SU-DHL-6 (cell line): ENCODE data around the gene EPHB6.
A peak's percentile ranks its signal among the peaks of the same experiment; 100 is the strongest.

Experiments
- H2AFZ ChIP-seq: fragments of 200-600 bp; sonication (generic); 2 replicates; pipeline ENCODE4 v1.6.1; 2014; ENCODE audit warnings: low read depth, mild to moderate bottlenecking, moderate library complexity, mixed read lengths, antibody characterized with exemption, low read length; ENCODE audit not compliant: severe bottlenecking
- H3F3A ChIP-seq: fragments of 200-600 bp; shearing (Covaris generic); 2 replicates; pipeline ENCODE4 v1.6.0; 2016; ENCODE audit warnings: antibody characterized with exemption, mild to moderate bottlenecking; ENCODE audit not compliant: insufficient read depth
- H3K27ac ChIP-seq: fragments of 200-600 bp; sonication (generic); 2 replicates; pipeline ENCODE4 v1.5.1; 2016; ENCODE audit warnings: low read depth, mild to moderate bottlenecking, low read length, moderate library complexity, mixed read lengths
- H3K27me3 ChIP-seq: fragments of 200-600 bp; sonication (generic), shearing (Covaris generic); 2 replicates; pipeline ENCODE4 v1.6.0; 2014; ENCODE audit warnings: mild to moderate bottlenecking, low read length
- H3K36me3 ChIP-seq: fragments of 200-600 bp; sonication (generic); 2 replicates; pipeline ENCODE4 v1.6.1; 2014; ENCODE audit warnings: mild to moderate bottlenecking, low read length, mixed read lengths
- H3K4me2 ChIP-seq: fragments of 300-600, 200-600 bp; shearing (Covaris generic), sonication (generic); 2 replicates; pipeline ENCODE4 v1.6.0; 2014; ENCODE audit warnings: low read length, low read depth, mild to moderate bottlenecking; ENCODE audit not compliant: poor library complexity, severe bottlenecking
- H3K4me3 ChIP-seq: fragments of 200-600 bp; sonication (generic); 2 replicates; pipeline ENCODE4 v1.5.1; 2014; ENCODE audit warnings: antibody characterized with exemption, low read length, mild to moderate bottlenecking, mixed read lengths; ENCODE audit not compliant: insufficient read depth, poor library complexity, severe bottlenecking
- H3K79me2 ChIP-seq: fragments of 200-600 bp; sonication (generic); 2 replicates; pipeline ENCODE4 v1.6.1; 2014; ENCODE audit warnings: mild to moderate bottlenecking, low read length, moderate library complexity; ENCODE audit not compliant: insufficient read depth
- H3K9ac ChIP-seq: fragments of 200-600 bp; sonication (generic); 2 replicates; pipeline ENCODE4 v1.7.0; 2014; ENCODE audit warnings: mild to moderate bottlenecking, low read length
- H3K9me2 ChIP-seq: fragments of 200-600 bp; sonication (generic); replicated peaks from 2 replicates; pipeline ENCODE4 v1.6.1; 2014; ENCODE audit warnings: low read length; ENCODE audit not compliant: insufficient read depth
- H3K9me3 ChIP-seq: fragments of 200-600 bp; sonication (generic); 2 replicates; pipeline ENCODE4 v1.6.1; 2014; ENCODE audit warnings: low read length, mixed read lengths; ENCODE audit not compliant: insufficient read depth
- H4K20me1 ChIP-seq: fragments of 200-600 bp; sonication (generic); 2 replicates; pipeline ENCODE4 v1.6.1; 2014; ENCODE audit warnings: low read depth, mild to moderate bottlenecking, antibody characterized with exemption, low read length, moderate library complexity, mixed read lengths
- EZH2phosphoT487 ChIP-seq: fragments of 200-600 bp; sonication (generic), shearing (Covaris generic); conservative IDR thresholded peaks from 2 replicates; pipeline ENCODE4 v1.6.1; 2018; ENCODE audit warnings: mild to moderate bottlenecking, antibody characterized with exemption, low read length, moderate library complexity, mixed read lengths
- TF ChIP-seq, protein P1 (sequence below): fragments of 200-600 bp; sonication (generic); IDR thresholded peaks from one replicate; pipeline ENCODE4 v1.5.1; 2017; ENCODE audit warnings: antibody characterized with exemption, mild to moderate bottlenecking, low read length, moderate library complexity; ENCODE audit not compliant: insufficient read depth, poor library complexity, severe bottlenecking

EPHB6 gene

DNA sequence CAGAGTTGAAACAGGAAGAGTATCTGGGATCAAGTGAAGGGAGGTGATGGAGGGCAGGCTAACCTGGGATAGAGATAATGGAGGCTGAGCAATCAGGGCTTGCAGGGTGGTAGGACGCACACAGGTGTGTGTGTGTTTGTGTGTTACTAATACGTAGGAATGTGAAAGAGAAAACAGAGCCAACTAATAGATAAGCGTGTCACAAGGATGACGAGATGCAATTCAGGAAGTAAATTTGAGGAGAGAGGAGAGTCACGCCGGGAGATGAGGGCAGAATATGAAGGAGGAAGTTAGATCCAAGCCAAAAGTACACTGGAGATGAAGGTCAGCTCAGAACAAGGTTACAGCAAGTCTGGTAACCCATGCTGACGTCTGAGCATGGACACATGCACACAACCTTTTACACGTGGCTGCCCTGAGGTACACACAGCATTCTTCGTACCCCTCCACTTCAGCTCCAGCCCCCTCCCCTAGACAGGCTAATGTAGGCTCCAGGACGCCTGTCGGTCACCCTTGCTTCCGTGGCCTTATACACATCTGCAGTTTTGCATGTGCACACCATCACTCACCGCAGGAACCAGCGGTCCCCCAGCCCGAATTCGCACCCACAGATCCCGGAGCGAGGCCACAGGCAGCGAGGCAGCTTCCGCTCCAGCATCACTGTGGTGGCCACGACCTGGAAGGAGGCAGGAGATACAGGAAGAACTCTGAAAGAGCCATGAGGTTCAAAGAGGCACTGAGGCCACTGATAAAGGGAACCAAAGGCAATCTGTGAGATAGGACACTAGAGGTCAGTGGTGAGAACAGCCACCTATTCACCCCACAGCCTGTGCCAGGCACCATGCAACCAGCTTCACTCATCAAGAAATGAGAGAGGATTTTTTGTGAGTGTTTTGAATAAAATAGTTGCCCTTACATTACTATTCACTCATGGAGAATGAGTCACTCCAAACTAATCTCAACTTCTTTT, 54.3 kb downstream of the EPHB6 start:
- no peak for TF ChIP-seq EZH2phosphoT487
- TF ChIP-seq, protein P1, sequence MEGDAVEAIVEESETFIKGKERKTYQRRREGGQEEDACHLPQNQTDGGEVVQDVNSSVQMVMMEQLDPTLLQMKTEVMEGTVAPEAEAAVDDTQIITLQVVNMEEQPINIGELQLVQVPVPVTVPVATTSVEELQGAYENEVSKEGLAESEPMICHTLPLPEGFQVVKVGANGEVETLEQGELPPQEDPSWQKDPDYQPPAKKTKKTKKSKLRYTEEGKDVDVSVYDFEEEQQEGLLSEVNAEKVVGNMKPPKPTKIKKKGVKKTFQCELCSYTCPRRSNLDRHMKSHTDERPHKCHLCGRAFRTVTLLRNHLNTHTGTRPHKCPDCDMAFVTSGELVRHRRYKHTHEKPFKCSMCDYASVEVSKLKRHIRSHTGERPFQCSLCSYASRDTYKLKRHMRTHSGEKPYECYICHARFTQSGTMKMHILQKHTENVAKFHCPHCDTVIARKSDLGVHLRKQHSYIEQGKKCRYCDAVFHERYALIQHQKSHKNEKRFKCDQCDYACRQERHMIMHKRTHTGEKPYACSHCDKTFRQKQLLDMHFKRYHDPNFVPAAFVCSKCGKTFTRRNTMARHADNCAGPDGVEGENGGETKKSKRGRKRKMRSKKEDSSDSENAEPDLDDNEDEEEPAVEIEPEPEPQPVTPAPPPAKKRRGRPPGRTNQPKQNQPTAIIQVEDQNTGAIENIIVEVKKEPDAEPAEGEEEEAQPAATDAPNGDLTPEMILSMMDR = peak; percentile 24
- H3K9me3 ChIP-seq = peaks cover 4% of the 10 kb centered on the region
- no peaks in the 10 kb centered on the region for H3K9me2 ChIP-seq
- H4K20me1 ChIP-seq = no peaks in the 10 kb centered on the region
- no peaks in the 10 kb centered on the region for H3K79me2 ChIP-seq
- H3K27me3 ChIP-seq = no peaks in the 10 kb centered on the region
- no peak overlapping the region for H3K9ac ChIP-seq
- no peaks in the 10 kb centered on the region for H3K36me3 ChIP-seq
- H2AFZ ChIP-seq = no peak overlapping the region
- no peak overlapping the region for H3K4me2 ChIP-seq
- H3K27ac ChIP-seq = no peak overlapping the region
- H3K4me3 ChIP-seq = no peak overlapping the region
- no peaks in the 10 kb centered on the region for H3F3A ChIP-seq

DNA sequence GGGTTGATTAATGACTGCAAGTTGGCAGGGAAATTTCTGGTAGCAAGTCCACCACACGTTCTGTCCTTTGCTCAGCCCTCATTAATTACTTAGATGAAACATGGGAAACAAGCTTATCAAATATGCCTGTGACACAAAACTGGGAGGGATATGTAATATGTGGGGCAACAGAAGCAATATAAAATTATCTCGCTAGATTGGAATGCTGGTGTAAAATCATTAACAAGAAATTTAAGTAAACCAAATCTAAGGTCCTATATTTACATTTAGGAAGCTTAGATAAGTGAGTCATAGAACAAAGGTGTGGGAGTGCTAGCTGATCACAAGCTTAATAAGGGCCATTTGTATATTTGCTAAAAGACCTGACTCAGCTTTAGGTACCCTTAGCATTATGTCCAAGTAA, 55.2 kb downstream of the EPHB6 start:
- TF ChIP-seq, protein P1 = no peak
- no peak for TF ChIP-seq EZH2phosphoT487
- no peak overlapping the region for H3K4me2 ChIP-seq
- no peaks in the 10 kb centered on the region for H3K79me2 ChIP-seq
- no peaks in the 10 kb centered on the region for H3K27me3 ChIP-seq
- H3K36me3 ChIP-seq = no peaks in the 10 kb centered on the region
- no peaks in the 10 kb centered on the region for H3K9me2 ChIP-seq
- H3K4me3 ChIP-seq = no peak overlapping the region
- H3K9ac ChIP-seq = no peak overlapping the region
- H3K27ac ChIP-seq = no peak overlapping the region
- no peaks in the 10 kb centered on the region for H3K9me3 ChIP-seq
- H3F3A ChIP-seq = no peaks in the 10 kb centered on the region
- H2AFZ ChIP-seq = no peak overlapping the region
- H4K20me1 ChIP-seq = no peaks in the 10 kb centered on the region

DNA sequence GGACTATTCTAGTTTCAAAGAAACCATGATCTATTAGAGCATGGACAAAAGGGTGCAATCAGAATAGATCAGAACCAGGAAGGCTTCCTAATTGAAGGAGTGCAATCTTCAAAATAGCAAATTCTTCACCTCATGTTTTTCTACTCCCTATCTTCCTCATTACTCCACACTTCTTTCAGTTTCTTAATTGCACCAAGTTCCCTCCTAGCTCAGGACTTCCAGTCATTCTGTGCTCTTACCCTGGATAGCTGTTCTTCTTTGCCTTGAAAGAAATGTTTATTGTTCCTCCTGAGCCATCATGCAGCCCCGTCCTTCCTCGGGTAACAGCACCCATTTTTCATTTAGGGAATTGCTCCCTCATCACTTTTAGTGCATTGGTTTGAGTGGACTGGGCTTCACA, 55.6 kb downstream of the EPHB6 start:
- no peak overlapping the region for H3K9ac ChIP-seq
- TF ChIP-seq, protein P1 = no peak
- TF ChIP-seq EZH2phosphoT487 = no peak
- H3K4me2 ChIP-seq = no peak overlapping the region
- no peaks in the 10 kb centered on the region for H3F3A ChIP-seq
- no peak overlapping the region for H2AFZ ChIP-seq
- H3K4me3 ChIP-seq = no peak overlapping the region
- no peaks in the 10 kb centered on the region for H3K27me3 ChIP-seq
- no peaks in the 10 kb centered on the region for H3K36me3 ChIP-seq
- no peaks in the 10 kb centered on the region for H4K20me1 ChIP-seq
- H3K9me3 ChIP-seq = no peaks in the 10 kb centered on the region
- H3K9me2 ChIP-seq = no peaks in the 10 kb centered on the region
- no peak overlapping the region for H3K27ac ChIP-seq
- no peaks in the 10 kb centered on the region for H3K79me2 ChIP-seq
